NCI-H2196 (cell line): ENCODE results near the gene C5orf22.
A peak's percentile ranks its signal among the peaks of the same experiment; 100 is the strongest.
"Not testable (repeated sequence)": the region's sequence is repeated elsewhere in the genome, so short reads cannot be mapped to it uniquely, and the experiment has no call there.

Source experiments
- DNase-seq: peaks from one replicate; lab custom pipeline; 2025; ENCODE audit not compliant: unreplicated experiment; lab: John Stamatoyannopoulos, UW

C5orf22 gene

DNA sequence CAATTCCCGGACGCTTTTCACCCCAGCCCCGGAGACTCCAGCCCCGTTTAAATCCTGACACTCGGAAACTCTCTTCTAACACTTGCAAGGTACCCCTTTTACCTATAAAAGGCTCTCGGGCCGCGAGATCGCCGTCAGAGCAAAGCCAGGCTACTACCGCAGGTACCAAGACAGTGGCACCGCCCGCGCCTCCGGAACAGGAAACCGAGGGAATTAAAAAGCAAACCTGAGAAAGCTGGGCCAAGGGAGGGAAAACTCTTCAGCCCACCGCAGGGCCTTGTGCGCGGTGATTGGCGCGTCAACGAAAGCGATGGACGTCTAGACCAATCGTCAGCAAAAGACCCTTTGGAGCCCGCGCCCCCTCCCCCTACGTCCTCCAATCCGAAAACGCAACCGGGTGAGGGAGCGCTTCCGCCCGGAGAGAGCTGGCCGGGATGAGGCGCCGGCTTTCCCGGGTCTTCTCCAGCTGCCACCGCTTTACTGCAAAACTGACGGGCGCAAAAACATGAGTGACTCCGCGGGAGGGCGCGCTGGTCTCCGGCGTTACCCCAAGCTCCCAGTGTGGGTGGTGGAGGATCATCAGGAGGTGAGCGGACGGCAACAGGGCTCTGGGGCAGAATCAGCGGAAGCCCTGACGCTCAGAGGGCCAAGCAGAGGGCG, at the start of gene C5orf22, which contains the start of gene DROSHA:
C5orf22 (plus strand) TSS at position 414 of the 660 bp plus-strand sequence; CDS start at position 506, 92 bp downstream.
DROSHA (minus strand) TSS at position 206 of the 660 bp plus-strand sequence. CDS start 3,034 bp downstream, outside the sequence.
- peak; percentile 99 for DNase-seq

DNA sequence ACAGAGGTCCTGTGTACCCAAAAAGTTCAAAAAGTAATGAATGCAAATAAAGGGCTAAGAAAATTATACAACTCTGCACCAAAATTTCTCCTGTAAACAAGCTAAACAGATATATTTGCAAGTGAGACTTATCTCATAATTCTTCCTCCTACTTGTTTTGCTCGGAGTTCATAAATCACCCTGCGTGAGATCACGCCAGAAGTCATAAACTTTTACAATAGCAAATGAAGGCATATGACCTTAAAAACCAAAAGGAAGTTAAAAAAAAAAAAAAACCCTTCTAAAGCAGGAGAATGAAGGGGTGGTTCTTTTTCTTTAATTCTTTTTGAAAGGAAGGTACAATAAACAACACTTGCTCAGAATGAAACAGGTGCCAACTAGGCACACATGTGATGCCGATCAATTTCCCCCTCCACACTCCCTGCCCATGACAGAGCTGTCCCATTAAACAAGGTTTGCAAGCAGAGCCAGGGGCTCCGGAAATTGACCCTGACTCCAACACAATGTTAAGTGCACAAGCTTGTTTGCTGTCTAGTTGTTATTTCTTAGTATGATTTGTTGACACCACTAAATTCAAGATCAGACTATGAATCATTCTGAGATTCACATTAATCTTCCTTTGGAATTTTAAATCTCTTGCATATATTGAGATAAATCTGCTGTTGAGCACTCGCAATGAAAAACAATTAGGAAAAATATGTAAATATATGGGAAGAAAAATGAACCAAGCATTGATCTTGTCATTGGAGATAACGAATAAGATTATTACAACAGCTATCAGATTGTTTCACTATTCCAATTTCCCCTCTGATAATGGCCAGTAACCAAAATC, 46.5 kb upstream of the C5orf22 start:
- DNase-seq = no peak

DNA sequence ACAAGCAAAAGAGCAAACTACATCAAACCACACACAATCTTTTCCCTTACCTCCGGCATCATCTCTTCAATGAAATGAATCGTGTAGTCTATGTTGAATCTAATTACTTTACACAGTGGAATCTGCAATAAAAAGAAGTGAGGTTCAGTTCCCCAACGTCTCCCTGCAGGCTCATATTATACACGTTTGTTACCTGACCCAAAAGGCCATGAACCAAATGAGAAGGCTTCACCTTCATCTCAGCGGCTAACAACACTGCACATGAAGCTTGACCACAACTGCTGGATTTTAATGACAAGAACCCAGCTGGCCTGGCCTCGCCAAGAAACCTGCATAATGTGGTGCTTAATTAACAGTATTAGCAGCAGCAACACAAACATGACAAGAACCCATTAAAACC, 45.7 kb upstream of the C5orf22 start:
- DNase-seq = no peak

DNA sequence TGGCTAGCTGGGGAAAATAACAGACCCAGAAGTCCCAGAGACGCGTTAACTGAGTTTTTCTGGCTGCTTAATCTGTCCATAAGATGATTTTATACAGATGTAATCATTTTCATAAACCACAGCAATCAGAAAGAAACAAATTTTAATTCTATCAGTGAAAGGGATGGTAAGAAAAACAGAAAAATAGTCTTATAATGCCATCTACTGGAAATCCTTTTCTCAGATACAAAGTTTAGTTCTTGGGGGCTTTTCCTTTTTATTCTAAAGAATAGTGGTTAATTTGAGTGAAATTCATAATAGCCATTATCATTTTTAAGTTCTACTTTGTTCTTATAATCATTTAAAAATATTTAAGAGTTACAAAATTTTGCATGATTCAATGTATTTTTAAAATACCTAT, 44.6 kb upstream of the C5orf22 start:
- no peak for DNase-seq

DNA sequence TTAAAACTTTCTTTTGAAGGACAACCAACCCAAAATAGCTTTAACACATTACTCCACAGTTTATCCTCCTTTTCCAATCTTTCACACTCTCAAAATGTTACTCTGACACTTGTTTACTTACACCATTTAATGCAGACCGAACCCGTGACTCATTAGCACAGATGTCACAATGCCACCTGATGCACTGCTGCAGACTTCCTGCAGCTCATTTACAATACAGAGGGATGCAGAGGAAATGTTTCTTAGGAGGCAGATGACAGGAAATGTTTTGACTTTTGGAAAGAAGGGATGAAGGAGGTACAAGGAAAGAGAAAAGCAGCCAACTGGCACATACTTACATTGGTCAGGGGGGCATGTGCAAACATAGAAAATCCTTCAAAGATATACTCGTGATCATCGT, 39.2 kb upstream of the C5orf22 start:
- DNase-seq = no peak

DNA sequence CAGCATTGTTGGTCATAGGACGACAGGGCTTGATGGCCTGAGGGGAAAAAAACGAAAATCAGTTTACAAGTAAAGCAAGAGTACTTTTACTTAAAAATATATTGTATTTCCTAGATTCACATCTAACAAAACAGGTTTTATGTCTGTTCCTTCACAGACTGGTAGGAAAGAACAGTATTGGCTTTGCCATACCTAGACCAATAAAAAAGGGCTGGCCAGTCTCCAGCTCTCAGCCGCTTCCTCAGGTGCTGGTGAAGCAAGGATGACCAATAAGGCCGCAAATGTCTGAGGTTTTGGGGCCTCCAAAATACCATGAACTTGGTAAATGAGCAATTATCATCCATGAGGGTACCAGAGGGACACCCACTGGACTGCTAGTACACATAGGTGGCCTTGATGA, 36.8 kb upstream of the C5orf22 start:
- no peak for DNase-seq

DNA sequence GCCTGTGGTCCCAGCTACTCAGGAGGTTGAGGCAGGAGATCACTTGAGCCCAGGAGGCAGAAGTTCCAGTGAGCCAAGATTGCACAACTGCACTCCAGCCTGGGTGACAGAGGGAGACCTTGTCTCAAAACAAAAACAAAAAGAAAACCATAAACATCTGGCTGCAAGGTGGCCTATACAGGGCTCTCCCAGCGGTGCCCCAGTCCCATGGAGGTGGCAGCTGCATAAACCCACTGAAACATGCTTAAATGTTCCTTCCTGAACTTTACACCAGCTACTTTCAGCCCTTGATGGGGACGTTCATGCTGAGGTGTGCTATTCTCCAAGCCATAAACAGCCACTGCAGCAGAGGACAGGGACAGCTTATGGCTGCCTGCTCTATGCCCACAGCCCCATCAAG, 35.8 kb upstream of the C5orf22 start:
- DNase-seq = no peak

DNA sequence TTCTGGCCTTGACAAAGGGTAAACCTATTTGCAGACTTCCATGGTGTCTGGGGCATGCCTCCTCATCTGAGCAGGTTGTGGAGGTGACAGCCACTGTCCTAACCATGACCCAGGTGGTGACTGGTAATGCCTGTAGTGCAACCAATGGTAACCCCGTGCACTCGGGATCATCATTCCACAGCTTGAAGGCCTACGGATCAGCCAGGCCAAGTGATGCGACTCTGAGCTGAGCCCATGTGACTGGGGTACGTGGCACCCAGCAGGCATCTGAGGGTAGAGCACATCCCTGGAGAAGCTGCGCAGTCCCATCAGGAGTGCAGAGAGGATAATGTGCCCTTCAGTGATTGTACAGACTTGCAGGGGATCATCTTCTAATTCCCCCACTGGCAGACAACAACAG, 35.2 kb upstream of the C5orf22 start:
- no peak for DNase-seq

DNA sequence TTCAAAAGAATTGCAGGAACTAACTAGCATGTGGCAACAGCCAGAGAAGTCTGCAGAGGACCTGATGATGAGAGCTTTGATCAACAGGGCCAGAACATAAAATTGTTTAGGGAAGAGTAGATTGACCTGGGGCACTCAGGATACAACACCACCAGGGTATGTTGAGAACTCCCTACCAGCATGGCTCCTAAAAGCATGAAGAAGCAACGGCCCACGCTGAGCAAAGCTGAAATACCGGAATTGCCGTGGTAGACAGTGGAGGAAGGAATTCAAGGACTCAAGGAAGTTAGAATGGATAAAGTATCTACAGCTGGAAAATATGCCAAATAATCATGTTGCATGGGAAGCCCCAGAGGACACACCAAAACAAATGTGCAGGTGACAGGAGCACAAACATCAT, 31.8 kb upstream of the C5orf22 start:
- DNase-seq = no peak

DNA sequence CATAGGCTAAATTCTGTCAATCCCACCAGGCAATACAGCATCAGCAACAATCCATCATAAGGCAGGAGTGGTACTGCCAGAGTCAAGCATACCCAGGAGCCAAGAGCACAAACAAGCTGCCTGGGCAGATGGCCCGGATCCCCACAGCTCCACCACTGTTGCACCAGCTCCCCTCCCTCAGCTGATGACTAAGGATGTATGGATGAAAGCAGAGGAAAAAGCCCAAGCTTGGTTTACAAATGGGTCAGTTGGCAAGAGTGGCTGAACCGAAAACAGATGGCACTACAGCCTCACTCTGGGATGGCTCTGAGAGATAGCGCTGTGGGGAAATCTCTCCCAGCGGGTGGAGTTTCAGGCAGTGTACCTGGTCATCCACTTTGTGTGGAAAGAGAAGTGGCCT, 29.6 kb upstream of the C5orf22 start:
- no peak for DNase-seq

DNA sequence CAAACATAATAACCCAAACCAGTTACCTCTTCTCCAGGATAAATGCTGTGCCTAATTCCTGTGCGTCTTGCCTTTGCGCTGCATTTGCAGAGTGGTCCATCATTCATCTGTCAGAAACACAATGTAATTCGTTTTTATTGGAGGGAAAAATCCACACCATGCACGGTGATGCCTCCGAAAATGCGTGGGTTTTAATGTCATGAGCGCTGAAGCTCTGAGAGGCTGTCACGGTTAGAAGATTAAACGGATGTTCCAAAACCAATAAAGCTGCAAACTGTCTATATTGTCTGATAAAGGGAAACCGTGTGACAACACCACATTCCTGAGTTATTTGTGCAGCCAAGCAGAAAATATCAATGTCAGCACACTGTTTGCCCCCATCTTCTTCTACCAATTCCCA, 27.6 kb upstream of the C5orf22 start:
- DNase-seq = no peak

DNA sequence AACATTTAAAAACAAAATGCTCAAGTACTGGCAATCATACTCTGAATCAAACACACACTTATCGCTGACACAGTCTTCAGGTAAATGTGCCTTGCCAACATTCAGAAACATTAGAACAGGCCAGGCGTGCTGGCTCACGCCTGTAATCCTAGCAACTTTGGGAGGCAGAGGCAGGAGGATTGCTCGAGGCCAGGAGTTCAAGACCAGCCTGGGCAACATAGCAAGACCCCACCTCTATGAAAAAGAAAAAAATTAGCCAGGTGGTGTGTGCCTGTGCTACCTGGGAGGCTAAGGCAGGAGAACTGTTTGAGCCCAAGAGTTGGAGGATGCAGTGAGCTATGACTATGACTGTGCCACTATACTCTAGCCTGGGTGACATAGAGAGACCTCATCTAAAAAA, 20.8 kb upstream of the C5orf22 start:
- no peak for DNase-seq

DNA sequence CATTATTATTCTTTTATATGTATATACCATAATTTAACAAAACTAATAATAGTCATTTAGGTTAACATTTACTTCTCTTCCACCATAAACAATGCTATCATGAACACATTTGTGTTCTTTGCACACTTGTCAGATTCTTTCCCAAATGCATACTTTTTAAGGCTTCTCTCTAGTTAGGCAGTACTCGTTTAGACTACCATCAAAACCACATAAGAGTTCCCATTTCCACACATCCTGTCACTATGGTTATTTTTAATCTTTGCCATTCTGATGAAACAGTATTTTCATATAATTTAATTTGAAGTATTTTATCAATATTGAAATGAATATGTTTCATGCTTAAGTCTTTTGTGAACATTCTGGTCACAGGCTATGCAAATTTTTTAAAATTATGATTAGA, 15.3 kb upstream of the C5orf22 start:
- DNase-seq = no peak

DNA sequence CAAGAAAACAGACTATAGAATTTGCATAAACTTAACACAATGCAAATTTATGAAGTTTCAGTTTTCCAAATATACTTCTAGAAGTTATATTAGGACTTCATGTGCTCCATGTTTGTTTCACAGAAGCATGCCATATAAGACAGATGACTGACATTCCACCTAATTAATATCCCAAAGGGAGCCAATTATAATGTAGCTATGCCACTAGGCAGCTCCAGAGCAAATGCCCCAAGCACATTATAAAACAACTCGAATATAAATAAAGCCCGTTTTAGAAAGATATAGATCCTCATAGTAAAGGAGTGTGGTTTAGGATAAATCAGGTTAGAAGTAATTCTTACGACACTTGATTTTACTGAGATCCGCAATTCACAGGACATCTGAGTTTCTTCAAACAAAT, 9.1 kb upstream of the C5orf22 start:
- DNase-seq = no peak

DNA sequence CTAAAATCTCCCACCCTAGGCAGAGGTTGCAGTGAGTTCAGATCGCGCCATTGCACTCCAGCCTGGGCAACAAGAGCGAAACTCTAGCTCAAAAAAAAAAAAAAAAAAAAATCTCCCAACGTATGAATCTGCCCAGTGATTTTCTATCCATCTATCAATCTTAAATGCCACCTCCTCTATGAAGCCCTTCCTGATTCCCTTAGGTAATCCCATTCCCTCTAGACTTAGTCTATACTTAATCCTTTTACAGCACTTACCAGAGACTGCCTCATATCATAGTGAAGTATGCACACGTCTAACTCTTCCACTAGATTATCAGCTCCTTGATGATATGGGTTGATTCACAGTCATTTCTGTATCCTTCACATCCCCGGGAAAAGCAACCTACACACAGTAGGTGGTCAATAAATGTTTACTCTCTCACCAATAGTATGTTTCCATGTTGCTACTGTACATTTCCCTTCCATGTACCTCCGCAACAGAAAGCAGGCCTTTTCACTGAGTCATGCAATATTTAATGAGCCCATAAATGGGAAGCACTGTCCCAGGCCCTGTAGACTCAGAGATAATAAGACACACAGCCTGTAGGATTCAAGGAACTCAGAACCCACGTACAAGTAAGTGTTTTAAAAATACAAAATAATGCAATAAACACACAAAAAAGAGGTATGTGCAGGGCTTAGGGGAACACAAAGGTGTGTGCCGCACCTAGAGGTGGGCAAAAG, 1.4 kb upstream of the C5orf22 start:
- DNase-seq = no peak

DNA sequence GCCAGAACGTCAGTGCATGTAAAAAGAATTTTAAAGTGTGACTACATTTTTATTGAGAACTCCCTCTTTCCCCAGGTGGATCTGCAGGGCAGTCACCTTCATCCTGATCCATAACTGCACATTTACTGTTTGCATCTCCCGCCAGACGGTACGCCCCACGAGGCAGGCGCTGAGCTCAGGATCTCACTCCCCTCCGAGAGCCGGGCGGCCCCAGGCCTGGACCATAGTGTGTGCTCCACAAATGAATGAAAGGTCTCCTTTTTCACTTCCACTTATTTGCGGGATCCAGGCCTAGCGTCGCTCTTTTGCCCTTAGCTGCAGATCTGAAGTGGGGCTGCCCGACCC, 586 bp upstream of the C5orf22 start:
- peak; percentile 43 for DNase-seq

DNA sequence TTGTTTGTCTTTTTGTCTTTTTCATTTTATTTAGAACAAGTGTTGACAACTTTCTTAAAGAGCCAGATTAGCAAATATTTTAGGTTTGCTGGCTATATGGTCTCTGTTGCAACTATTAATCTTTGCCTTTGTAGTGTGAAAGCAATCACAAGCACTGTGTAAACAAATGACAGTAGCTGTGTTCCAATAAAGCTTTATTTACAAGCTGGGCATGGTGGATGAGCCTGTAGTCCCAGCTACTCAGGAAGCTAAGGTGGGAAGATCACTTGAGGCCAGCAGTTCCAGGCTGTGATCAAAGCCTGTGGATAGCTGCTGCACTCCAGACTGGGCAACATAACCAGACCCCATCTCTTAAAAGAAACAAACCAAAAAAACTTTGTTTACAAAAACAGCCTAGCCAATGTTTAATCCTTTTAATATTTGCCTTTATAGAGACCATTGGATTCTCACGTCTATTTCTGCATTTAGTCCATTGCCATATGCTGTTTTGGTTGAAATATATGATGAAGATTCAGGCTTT, 2.5 kb downstream of the C5orf22 start:
- DNase-seq = no peak

DNA sequence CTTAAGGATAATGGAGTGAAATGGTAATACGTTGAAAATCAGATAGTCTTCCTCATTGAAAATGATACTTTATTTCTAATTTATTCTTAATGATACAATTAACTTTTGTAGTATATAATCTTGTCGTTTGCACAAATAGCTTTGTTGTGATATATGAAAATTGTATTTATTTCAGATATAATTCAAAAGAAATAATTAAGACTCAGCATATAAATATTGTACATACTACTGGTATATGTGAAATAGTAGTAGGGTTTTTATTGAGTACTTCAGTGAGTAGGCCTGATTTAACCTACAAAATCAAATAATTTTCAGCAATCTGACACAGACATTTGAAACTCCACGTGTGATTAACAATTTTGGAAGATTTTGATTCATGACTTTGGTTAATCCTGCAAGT, 4.8 kb downstream of the C5orf22 start:
- DNase-seq = no peak

DNA sequence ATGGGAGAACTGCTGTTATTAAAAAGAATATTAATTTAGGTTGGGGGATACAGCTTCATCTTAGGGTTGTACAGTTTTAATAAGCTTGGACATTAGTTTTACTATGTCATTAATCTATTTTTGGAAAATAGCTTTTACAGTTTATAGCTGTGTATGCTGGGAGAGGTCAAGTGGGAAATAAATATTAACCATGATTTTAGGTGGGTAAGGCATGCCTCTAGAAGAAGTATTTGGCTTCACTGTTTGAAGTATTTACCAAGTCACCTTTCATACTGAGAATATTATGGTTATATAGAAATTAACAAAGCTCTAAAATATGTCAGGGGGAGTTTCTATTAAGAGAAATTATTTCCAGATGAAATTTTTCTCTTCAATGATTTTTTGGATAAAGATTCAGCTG, 5.2 kb downstream of the C5orf22 start:
- no peak for DNase-seq

DNA sequence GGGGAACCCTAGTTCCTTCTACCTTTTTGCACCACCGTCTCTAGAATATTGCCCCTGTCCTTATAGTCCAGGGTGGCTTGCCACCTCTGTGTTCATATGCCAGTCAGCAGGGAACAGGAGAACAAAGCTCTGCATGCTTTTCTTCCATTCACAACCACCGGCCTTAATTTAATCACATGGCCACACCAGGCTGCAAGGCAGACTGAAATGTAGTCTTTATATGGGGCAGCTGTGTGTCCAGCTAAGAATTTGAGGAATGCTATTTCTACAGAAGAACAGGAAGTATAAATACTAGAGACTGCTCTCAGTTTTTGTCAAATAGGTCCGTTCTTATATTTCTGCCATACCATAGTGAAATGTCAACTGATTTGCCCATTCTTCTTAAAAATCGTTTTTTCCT, 5.8 kb downstream of the C5orf22 start:
- DNase-seq = no peak

DNA sequence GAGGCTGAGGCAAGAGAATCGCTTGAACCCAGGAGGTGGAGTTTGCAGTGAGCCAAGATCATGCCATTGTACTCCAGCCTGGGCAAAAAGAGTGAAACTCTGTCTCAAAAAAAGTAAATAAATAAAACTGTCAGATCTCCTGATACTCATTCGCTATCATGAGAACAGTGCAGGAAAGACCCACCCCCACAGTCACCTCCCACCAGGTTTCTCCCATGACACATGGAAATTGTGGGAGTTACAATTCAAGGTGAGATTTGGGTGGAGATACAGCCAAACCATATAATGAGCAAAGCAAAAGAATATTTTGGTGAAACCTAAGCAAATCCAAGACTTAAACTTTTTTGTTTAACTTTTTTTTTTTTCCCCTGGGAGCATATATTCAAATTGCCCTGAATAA, 17.0 kb downstream of the C5orf22 start:
- DNase-seq = not testable (repeated sequence)

DNA sequence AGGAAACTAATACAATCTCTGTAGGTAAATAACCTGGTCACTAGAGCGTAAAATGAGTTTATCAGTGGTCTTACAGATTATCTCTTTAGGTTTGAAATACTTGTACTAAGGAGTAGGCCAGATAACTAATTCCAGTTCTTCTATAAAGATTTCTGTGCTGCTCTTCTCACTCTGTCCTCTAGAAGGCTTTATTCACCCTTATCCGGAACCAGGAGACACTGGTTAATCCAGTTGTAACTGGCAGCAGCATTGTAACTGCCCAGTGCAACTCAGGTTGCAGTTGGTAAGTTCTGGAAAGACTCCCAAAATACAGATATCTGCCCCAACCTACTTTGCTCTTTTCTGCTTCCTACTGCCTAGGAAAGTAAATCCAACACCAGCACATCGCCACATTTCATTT, 19.8 kb downstream of the C5orf22 start:
- no peak for DNase-seq
